Measurements from ENCODE around the gene ELMO1. TPM values are rescaled to one million over a fixed set of nuclear protein-coding genes. Genes with fewer than 3 reads are reported as not detected.

The ELMO1 gene
- total RNA-seq, 1 experiment from 2014 or later: 1.1 TPM

DNA sequence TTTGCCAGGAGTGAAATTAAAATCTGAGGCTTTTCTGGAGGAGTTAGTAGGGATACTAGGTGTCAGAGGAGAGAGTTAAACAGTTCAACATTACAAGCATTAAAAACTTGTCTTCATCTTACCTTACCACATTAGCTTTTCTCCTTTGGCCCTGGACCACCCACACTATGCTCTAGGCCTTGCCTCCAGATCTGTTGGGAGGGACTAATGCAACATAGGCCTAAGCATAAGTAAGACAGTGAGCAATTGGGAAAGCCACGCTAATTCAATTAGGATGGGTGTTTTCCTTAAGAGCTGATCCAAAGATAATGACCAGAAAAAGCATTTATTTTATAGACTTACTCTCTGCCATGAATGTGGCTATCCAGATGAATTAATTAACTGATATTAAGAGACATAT lies 158.9 kb downstream of the ELMO1 start:
- H3K4me3 ChIP-seq (replicated peaks in 1 of 2; ENCODE audit: low read depth in 1 of 2, low read length in 2 of 2): no peak overlapping the region
- H3K79me2 ChIP-seq (ENCODE audit: insufficient read depth, low read length): no peaks in the 10 kb centered on the region
- ChIA-PET RAD21 (ENCODE audit: low non-redundant PET in 1 of 2, low total read pairs in 2 of 2, uncharacterized antibody in 2 of 2, unreplicated experiment in 2 of 2) (no interaction called here), POLR2A (no interaction called here), CTCF (interaction anchor here (1.1 kb wide), 1 partner anchor 55 kb away, joined by 3 read pairs; no protein-coding TSS in a partner anchor)
- H3K9me2 ChIP-seq (ENCODE audit: insufficient read depth): no peaks in the 10 kb centered on the region
- no peaks in the 10 kb centered on the region for H3K27me3 ChIP-seq (ENCODE audit: insufficient read depth, low read length)
- no peaks in the 10 kb centered on the region for H4K20me1 ChIP-seq (ENCODE audit: insufficient read depth)
- no peak overlapping the region for H3K4me2 ChIP-seq (ENCODE audit: low read length)
- no peaks in the 10 kb centered on the region for H3K9me3 ChIP-seq (ENCODE audit: control insufficient read depth in 1 of 2, insufficient read depth in 1 of 2, low read depth in 1 of 2, low read length in 2 of 2)
- TF ChIP-seq RAD21 (IDR thresholded peaks at IDR 0.05; ENCODE audit: low read depth) (no peak), SIN3A (IDR thresholded peaks at IDR 0.05; ENCODE audit: low read depth) (no peak), SP1 (IDR thresholded peaks at IDR 0.05; ENCODE audit: low read depth) (no peak), EGR1 (IDR thresholded peaks at IDR 0.05; ENCODE audit: low read depth) (no peak), SRF (IDR thresholded peaks at IDR 0.05; ENCODE audit: low read depth) (no peak), EZH2phosphoT487 (IDR thresholded peaks at IDR 0.05; ENCODE audit: borderline replicate concordance) (no peak), POLR2AphosphoS5 (IDR thresholded peaks at IDR 0.05; ENCODE audit: low read depth, low read length) (no peak), TCF7L2 (IDR thresholded peaks at IDR 0.05; ENCODE audit: borderline replicate concordance, extremely low read depth, insufficient read depth, insufficient read length) (no peak), ZFX (IDR thresholded peaks at IDR 0.05) (no peak), CEBPB (IDR thresholded peaks at IDR 0.05; ENCODE audit: low read depth) (no peak), ELF1 (IDR thresholded peaks at IDR 0.05; ENCODE audit: borderline replicate concordance, low read depth) (no peak)
- TF ChIP-seq, protein P1, sequence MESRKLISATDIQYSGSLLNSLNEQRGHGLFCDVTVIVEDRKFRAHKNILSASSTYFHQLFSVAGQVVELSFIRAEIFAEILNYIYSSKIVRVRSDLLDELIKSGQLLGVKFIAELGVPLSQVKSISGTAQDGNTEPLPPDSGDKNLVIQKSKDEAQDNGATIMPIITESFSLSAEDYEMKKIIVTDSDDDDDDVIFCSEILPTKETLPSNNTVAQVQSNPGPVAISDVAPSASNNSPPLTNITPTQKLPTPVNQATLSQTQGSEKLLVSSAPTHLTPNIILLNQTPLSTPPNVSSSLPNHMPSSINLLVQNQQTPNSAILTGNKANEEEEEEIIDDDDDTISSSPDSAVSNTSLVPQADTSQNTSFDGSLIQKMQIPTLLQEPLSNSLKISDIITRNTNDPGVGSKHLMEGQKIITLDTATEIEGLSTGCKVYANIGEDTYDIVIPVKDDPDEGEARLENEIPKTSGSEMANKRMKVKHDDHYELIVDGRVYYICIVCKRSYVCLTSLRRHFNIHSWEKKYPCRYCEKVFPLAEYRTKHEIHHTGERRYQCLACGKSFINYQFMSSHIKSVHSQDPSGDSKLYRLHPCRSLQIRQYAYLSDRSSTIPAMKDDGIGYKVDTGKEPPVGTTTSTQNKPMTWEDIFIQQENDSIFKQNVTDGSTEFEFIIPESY (IDR thresholded peaks at IDR 0.05; ENCODE audit: extremely low read depth, insufficient replicate concordance, low read length): no peak
- TF ChIP-seq, protein P2, sequence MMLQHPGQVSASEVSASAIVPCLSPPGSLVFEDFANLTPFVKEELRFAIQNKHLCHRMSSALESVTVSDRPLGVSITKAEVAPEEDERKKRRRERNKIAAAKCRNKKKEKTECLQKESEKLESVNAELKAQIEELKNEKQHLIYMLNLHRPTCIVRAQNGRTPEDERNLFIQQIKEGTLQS (IDR thresholded peaks at IDR 0.05): no peak
- TF ChIP-seq, protein P3, sequence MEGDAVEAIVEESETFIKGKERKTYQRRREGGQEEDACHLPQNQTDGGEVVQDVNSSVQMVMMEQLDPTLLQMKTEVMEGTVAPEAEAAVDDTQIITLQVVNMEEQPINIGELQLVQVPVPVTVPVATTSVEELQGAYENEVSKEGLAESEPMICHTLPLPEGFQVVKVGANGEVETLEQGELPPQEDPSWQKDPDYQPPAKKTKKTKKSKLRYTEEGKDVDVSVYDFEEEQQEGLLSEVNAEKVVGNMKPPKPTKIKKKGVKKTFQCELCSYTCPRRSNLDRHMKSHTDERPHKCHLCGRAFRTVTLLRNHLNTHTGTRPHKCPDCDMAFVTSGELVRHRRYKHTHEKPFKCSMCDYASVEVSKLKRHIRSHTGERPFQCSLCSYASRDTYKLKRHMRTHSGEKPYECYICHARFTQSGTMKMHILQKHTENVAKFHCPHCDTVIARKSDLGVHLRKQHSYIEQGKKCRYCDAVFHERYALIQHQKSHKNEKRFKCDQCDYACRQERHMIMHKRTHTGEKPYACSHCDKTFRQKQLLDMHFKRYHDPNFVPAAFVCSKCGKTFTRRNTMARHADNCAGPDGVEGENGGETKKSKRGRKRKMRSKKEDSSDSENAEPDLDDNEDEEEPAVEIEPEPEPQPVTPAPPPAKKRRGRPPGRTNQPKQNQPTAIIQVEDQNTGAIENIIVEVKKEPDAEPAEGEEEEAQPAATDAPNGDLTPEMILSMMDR (IDR thresholded peaks at IDR 0.05 in 2 of 3, conservative IDR thresholded peaks at IDR 0.05 in 1 of 3; ENCODE audit: borderline replicate concordance in 1 of 3, insufficient read depth in 1 of 3, low read depth in 2 of 3, low read length in 2 of 3): no peak
- no peak overlapping the region for H3K9ac ChIP-seq (ENCODE audit: low read length)
- H2AFZ ChIP-seq (ENCODE audit: low read depth, low read length, poor library complexity, severe bottlenecking): no peak overlapping the region
- ATAC-seq (no peak), DNase-seq (ENCODE audit: low read depth, low spot score) (no peak)
- H3K27ac ChIP-seq (ENCODE audit: low read depth, low read length): no peak overlapping the region
- intact Hi-C loops (cut with micrococcal nuclease): no loop called here
- no TSS peak for BruUV-seq (replicated peaks)
- H3K36me3 ChIP-seq (ENCODE audit: control insufficient read depth in 1 of 2, insufficient read depth in 2 of 2, low read length in 2 of 2): no peaks in the 10 kb centered on the region
- no peaks in the 10 kb centered on the region for H3K4me1 ChIP-seq (ENCODE audit: control insufficient read depth in 1 of 2, insufficient read depth in 2 of 2, low read length in 2 of 2)
